NCI-H2029 treated with DMSO at 0.1 percent for 48 hours (cell line): Measurements from ENCODE around the gene PTRHD1.
"Not testable (repeated sequence)": the region's sequence is repeated elsewhere in the genome, so short reads cannot be mapped to it uniquely, and the experiment has no call there.

Source experiments
- DNase-seq: peaks from one replicate; lab custom pipeline; 2025; lab: John Stamatoyannopoulos, UW

Gene PTRHD1, protein sequence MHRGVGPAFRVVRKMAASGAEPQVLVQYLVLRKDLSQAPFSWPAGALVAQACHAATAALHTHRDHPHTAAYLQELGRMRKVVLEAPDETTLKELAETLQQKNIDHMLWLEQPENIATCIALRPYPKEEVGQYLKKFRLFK

DNA sequence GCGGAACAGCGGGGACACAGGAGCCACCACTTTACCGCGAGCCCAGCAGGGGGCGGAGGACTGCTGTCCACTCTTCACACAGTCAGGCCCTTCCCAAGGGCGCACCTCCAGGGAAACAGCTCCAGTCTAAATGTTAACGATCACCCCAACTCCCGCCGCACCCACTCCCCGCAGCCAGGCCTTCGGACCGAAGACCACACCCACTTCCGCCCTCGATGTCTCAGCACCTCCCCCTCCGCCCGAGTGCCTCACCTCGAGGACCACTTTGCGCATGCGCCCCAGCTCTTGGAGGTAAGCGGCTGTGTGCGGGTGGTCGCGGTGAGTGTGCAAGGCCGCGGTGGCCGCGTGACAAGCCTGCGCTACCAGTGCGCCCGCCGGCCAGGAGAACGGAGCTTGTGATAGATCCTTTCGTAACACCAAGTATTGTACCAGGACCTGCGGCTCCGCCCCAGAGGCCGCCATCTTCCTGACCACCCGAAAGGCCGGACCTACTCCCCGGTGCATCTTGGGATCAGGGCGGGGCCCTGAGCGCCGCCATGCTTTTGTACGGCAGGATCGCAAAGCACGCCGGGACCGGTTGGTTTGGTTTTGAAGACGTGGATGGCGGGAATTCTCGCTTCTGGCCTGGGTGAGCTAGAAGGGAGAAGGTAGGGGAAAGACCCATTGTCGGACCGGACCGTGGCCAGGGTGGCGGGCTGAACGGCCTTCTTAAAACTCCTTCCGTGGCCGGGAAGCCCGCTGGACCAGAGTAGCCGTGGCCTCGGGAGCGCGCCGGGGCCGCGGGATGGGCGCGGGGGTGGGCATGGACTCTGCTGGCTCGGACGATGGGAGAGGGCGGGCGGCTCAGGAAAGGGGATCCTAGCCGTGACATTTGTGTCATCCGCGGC is at the start of gene PTRHD1, which contains the start of gene CENPO:
Gene PTRHD1, minus strand, starts transcription at position 518 of the 887 bp plus-strand sequence. Its CDS starts 14 bp downstream, at position 504.
Gene CENPO, plus strand, starts transcription at position 552 of the 887 bp plus-strand sequence. CDS start 495 bp downstream, outside the sequence.
- DNase-seq, result peak; percentile 90

DNA sequence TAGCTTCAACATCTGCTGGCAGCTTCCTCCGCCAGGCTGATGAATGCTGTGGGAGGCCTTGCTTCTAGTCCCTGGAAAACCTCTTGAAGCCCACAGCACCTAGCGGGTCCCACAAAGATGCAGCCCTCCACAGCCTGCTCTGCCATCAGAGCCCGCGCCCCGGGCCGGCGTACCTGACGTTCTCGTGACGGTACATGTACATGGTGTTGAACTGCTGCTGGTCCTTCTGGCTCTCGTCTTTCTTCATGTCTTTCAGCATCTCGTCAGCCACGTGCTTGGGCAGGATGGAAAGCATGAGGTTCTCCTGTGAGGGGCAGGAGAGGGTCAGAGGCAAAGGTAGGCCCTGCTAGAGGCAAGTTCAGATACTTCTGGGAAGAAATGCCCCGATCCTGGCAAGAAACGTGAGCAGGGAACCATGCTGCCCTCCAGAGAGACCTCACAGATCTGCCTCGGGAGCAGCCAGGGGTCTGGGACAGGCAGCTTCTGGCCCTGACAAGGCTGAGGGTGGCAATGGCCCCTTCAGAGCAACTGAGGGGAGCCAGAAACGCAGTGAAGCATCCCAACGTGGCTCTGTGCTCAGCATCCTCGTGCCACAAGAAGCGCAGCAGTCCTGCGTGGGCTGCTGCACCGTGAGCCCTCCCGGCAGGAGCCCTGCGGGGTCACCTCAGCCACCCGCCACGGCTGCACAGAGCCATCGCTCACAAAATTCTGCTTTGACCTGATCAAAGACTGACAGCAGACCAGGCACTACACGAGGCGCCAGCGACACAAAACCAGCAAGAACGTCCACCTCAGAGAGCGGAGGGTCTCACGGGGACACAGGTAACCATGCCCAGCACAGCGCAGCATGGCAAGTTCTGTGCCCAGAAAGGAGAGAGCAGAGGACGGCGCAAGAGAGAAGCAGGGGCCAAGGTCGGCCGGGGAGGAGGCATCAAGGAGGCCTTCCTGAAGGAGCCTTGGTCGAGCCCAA is 49.2 kb upstream of the PTRHD1 start:
- DNase-seq, result no peak

DNA sequence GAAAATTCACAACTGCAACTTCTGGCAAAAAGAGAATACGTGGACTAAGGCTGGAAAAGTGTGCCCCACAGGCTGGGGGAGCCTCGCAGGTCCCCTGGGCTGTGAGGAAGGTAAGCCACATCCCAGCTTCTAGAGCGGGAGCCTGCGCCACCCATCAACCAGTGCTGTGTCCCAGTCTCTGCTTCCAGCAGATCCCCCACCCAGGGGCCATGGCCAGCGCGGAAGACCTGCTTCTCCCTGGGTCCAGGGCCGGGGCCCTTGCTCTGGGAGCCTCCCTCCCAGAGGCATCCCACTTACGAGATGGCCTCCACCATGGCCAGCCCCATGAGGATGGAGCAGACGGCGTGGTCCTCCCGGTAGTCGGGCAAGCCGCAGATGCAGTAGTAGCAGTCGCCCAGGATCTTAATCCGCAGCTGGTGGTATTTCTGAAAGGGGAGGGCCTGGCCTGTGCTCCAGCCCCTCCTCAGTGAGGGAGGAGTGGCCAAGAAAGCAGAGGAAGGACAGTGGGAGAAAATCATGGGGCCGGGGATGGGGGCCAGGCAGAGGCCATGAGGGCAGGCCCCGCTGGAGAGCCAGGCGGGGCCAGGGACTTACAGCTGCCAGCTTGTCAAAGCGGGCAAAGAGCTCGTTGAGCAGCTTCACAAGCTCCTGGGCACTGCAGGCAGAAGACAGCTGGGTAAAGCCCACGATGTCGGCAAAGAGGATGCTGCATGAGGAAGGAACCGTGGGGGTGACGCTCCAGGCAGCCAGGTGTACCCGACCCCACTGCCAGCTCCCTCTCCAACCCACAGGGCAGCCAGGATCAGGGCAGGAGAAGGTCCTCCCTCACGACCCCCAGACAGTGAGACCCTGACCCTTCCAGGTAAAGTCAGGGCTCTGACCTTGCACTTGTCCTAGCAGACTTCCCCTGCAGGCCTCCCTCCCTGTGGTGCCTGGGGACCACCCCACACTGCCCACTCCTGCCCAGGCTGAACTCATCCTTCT is 48.1 kb upstream of the PTRHD1 start:
- DNase-seq, result no peak

DNA sequence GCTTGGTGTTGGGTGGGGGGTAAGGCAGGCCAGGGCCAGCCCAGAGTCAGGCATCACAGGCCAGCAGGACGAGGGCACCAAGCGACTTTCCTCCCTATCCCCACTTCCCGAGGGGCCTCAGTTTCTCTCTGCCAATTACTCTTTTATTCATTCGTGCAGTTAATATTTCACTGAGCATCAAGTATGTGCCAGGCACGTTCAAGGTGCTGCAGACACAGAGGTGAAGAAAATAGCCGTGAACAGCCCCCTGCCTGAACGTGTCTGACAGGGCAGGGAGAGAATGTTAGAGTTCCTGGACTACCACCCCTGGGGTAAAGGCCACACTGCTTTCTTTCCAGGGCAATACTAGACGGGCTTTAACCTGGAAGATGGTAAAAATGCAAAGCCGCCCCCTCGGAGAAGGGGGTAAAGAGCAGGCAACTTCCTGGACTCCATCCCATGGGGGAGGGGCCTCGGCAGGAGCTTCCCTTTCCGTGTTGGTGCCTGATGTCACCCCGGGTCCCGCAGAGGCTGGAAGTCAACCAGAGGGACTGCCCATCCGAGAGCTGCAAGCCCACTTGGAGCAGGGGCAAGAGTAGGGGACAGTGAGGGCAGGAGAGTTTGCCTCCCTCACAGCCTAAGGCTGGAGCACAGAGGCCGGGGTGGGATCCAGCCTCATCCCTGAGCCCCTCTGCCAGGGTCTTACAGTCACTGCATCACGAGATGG is 47.1 kb upstream of the PTRHD1 start:
- DNase-seq, result no peak

DNA sequence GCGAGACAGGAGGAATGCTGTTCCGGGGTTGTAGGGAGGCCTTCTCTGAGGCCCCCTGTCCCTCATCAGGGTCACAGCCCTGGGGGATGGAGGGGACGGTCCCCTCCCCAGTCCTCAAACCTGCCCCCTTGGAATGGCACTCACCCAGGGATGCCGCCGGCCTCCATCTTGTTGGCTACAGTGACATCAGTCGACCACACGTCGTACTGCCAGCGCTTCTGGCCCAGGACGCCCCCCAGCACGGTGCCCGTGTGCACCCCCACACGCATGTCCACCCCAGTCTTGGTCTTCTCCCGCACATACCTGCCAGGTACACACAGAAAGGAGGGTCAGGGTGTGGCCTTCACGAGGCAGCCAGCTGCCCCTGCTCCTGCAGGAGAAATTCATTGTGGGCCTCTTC is 46.5 kb upstream of the PTRHD1 start:
- DNase-seq, result no peak

DNA sequence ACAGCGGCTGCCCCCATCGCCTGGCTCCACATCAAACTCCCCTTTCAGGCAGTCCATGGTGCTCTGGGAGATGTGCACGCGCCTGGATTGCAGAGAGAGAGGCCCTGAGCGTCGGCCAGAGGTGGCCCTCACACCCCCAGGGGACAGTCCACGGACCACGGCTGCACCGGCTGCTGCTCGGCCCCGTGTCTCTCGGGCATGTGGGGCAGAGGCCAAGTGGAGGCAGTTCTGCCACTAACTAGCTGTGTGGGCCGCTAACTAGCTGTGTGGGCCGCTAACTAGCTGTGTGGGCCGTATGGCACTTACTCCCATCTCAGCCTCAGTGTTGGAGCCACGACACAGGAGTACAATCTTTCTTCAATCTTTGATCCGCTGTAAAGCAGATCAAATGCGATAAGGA is 45.4 kb upstream of the PTRHD1 start:
- no peak for DNase-seq

DNA sequence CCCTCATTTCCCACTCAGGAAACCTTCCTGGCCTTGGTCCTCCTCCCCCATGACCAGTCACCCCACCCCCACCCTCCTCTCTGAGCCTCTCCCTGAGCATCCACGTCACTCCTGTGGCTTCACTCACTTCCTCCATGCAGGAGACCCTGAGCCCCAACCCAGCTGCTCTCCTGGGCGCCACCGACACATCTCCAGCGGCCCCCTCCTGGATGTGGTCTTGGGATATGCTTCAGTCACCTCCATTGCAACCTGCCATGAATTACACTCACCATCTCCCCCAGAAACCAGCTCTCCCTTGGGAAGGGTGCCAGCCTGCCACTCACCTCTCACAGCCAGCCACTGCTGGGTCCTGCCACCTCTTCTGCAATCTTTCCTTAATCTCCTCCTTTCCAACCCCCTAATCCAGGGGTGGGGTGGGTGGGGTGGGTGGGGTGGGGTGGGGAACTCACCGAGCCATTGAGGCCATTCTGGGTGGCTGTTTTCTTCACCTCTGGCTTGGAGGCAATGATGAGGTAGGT is 44.9 kb upstream of the PTRHD1 start:
- DNase-seq, result no peak

DNA sequence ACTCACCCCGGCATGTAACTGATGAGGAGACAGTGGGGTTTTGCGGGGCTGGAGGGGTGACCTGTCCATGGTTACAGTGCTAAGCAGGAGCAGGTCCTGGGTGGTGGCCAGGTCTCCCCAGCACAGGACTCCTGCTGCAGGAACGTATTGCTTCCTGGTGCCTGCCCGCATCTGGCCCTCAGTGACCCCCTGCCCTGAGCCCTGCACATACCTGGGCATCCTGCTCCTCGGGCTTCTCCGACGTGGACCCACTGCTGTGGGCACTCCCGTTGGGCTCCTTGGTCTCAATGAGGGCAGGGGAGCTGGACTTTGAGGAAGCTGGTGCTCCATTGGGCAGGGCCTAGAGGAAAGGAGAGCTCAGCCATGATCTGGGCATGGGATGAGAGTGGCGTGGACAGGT is 43.5 kb upstream of the PTRHD1 start:
- no peak for DNase-seq

DNA sequence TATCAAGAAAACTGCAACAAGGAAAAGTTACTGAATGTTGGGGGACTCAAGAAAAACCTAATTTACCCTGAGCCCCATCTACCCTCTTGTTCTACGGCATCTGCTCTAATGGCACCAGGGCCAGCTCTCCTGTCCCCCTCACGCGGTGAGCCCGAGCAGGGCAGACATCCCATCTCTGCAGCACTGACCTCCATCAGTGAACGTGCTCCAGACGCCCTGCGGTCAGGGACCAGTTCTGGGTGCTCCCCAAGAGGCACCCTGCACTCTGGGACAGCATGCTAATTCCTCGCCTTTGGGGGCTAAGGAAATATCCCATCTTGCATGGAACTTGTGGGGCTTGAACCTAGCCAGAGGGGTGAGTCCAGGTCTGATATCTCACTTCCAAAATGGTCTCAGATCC is 43.0 kb upstream of the PTRHD1 start:
- no peak for DNase-seq

DNA sequence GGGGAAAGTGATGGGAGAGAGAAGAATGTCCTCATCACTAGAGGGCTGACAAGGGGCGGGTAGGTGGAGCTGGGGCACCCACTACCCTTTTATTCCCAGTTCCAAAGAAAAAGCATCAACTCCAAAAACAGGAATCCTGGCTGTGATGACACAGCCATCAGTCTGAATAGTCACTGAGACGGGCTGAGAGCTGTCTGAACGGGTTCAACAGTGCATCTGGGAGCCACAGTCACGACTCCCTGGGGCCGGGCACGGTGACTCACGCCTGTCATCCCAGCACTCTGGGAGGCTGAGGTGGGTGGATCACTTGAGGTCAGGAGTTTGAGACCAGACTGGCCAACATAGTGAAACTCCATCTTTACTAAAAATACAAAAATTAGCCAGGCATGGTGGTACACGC is 42.2 kb upstream of the PTRHD1 start:
- DNase-seq, result not testable (repeated sequence)

DNA sequence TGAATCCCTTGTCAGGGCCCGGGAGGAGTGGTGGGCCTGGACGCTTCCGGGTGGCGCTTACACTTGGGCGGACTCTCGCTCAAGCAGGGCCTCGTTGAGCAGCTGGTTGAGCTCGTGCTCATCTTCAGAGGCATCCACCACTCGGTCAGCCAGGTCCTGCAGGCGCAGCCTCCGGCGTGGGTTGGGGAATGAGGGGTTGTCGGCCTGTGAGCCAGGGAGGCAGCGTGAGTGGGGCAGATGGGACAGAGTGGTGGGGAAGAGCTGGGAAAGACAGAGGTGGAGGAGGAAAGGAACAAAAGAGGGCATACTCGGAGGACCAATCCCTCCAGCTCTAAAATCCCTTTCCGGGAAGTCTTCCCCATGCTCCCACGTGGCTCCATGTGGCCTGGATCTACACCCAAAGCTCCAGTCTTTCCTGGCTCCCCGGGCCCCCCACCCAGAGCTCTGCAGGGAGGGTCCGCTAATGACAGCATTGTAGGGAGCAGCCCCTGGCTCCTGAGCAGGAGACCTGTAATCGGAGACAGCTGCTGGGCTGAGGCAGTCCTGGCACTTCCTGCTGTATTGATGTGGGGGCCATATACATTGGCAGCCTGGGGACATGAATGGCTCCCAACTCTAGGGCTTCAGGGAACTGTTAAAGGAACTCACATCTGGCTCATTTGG is 41.7 kb upstream of the PTRHD1 start:
- DNase-seq, result no peak

DNA sequence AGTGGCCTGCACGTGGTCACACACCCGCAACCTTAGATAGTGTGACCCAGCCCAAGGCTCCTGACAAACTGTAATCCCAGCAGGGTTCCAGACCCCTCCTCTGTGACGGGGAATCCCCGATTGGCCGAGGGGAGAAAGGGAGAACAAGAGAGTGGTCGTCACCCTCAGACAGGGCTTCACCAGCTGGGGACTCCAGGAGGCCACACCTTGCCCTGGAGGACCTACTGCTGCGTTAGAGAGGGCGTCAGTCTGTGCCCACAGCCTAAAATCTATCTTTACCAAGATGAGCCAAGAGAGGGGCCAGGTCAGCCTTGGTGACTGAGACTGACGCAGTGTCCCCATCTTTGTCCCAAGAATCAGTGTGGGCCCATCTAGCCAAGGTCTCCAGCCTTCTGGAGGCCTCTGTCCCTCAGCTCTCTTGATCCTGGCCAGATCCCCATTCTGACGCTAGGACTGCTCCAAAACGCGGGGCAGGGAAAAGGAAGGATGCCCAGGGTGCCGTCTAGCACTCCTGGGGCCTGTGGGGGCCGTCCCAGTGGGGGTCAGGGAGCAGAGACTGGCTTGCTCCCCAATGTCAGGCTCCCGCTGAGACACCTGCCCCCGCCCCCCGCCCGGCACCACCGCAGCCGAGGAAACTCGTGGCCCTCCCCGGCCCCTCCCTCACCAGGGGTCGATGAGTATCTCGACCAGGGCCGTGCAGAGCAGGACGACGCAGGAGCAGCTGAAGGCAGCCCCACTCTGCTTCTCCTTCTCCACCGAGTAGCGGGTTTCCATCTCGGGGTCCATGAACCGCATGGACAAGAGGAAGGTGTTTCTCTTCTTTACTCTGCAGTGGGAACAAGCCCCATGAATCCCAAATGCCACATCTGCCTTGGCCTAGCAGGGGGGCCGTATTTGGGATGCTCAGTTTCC is 40.9 kb upstream of the PTRHD1 start:
- DNase-seq, result no peak

DNA sequence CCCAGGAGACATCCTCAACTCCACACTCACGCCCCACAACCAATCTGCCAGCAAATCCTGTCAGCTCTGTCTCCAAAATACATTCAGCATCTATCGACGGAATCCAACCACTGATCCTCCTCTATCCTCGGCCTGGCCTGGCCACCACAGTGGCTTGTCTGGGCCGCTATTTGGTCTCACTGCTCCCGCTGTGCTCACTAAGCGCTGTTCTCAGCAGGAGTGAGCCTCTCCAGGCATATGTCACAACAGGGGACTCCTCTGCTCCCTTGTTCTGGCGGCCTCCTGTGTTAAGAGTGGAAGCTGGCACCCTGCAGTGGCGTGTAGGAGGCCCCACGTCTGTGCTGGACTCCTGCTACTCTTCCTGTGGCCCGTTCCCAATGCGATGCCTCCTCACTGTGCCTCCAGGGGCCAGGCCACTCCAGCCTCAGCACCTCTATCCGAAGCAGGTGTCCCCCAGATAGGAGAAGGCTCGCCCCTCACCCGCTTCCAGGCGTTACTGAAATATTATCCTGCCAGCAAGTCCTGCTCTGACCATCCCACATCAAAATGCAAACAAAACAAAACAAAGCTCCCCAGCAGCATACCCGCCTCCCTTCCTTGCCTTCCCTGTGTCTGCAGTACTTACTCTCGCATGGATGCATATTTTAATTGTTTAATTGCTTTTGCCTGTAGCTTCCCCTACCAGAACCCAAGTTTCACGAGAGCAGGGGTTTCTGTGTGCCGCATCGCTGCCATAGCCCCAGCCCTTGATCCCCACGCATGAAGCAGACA is 39.9 kb upstream of the PTRHD1 start:
- no peak for DNase-seq

DNA sequence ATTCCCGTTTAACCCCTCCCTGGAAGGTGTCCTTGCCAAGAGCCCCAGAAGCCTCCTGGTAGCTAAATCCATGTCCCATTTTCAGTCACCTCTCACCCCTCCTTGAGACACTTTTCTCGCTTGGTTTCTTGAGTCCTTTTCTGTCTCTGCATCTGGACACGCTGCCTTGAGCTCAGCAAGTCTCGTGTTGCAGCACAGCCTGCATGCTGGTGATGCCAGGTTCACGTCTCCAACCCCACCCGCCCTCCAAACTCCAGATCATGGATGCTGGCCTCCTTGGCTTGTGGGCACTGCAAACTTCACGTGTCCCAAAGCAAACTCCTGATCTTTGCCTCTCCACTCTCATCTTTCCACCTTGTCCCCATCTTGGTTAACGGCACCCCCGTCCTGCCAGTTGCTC is 39.3 kb upstream of the PTRHD1 start:
- no peak for DNase-seq

DNA sequence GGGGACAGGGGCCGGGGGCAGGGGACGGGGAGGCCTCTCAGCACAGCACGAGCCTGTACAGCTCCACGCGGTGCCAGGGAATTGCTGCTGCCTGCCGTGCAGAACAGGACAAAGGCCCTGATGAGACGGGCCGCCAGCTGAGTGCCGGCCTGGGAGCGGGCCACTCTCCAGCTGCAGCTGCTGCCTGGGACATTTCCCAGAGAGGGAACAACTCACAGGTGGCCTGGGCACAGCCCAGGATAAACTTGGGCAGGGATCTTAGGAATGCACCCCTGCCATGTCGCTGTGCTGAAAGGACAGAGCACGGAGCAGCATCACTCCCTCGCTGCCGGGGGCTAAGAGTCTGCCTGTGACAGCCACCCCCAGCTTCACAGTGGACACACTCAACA is 38.9 kb upstream of the PTRHD1 start:
- DNase-seq, result no peak

DNA sequence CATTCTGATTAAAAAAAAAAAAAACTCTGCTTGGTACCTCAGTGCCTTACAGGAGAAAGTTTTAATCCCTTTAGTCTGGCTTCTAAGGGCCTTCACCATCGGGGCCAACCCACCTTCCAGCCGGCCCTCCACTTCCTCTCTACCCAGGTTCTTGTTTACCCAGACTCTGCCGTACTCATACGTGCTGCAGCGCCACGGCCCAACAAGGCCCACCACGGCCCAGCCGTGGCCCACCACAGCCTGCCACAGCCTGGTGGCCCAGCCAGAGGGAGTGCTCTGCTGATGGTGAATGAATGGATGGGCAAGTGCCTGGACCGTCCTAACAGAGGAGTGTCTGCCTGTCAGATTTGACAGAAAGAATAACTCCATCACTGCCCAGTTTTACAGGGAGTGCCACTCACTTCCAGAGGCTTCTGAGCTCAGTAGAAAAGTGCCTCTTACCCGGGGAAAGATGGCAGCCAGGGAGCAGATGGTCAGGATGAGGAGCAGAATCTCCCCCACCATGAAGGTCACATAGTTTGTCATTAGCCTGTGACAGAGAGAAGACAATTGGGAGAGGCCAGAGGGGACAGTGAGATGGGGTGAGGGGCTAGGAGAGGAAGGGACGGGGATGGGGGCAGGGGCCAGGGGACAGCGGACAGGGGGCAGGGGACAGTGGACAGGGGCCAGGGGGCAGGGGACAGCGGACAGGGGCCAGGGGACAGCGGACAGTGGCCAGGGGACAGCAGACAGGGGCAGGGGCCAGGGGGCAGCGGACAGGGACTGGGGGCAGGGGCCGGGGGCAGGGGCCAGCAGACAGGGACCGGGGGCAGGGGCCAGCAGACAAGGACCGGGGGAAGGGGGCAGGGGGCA is 38.3 kb upstream of the PTRHD1 start:
- DNase-seq, result no peak

DNA sequence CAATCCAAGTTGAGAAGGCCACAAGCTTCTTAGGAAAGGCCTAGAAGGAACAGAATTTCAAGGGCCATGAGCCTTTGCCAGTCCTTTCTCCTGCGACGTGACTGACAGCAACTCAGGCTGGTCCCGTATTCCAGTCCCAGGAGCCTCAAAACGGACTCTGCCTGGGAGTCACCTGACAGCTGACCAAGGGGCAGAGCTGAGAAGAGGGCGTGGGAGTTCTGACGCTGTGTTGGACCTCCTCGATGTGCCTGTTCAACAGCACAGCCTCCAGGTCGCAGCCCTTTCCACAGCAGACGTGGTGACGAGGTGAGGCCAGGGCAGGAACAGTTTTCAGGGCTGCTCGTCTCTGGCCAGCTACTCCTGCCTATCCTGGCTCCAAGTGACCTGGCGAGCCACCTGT is 37.6 kb upstream of the PTRHD1 start:
- no peak for DNase-seq
